SU-DHL-6 (cell line): ENCODE results near the gene CNTN1.

ENCODE experiments used
- CTCF ChIP-seq: fragments of 200-600 bp; sonication (generic); IDR thresholded peaks from one replicate; pipeline ENCODE4 v1.5.1; 2017; ENCODE audit warnings: antibody characterized with exemption, mild to moderate bottlenecking, low read length, moderate library complexity; ENCODE audit not compliant: insufficient read depth, poor library complexity, severe bottlenecking
- EZH2phosphoT487 ChIP-seq: fragments of 200-600 bp; sonication (generic), shearing (Covaris generic); conservative IDR thresholded peaks from 2 replicates; pipeline ENCODE4 v1.6.1; 2018; ENCODE audit warnings: mild to moderate bottlenecking, antibody characterized with exemption, low read length, moderate library complexity, mixed read lengths

GRCh38 chr12:40681148-40681547 lies 11.1 kb upstream of the CNTN1 start:
- TF ChIP-seq CTCF (no peak), EZH2phosphoT487 (no peak)
